ENCODE measurements around the gene PTPRM.

Gene PTPRM

DNA sequence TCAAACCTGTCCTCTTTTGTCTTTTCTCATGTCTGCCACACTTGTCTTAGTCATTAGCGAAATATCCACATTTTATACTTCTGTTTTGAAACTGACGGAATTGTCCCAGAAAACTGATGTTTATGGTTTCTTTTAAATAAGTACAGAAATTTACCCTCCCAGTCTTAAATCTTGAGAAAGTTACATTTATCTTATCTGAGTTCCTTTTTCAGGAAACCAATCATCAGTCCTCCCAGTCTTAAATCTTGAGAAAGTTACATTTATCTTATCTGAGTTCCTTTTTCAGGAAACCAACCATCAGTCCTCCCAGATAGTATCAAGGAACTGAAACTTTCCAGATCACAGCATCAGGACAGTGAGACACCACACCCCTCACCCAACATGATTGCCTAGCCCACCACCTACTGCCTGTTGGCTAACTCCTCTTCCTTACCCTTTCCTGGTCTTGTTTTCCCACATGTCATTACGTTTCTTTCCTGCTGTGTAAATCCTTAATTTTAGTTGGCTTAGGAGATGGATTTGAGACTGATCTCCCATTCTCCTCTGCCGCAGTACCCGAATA lies 247.7 kb downstream of the PTPRM start:
- DNase-seq = no peak

DNA sequence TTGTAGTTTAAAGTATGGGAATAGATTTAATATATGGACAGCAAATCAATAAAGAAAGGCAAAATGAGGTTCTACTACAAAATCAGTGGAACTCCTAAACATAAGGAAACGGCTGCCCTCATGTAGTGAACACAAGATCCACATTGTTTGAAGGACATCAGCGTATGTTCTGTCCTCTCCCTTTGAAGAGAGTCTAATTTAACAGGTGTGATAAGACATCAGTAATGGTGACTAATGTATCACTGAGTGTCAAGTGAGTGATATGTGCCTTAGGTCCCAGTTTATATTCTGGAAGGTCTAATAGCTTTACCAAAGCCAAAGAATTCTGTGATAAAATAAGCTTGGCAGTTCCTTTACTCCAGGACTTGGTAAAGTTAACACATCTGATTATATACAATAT lies 248.7 kb downstream of the PTPRM start:
- no peak for DNase-seq

GRCh38 chr18:7817575-7818230 lies 250.6 kb downstream of the PTPRM start:
- DNase-seq = no peak

GRCh38 chr18:7821784-7822183 lies 254.7 kb downstream of the PTPRM start:
- DNase-seq = no peak

DNA sequence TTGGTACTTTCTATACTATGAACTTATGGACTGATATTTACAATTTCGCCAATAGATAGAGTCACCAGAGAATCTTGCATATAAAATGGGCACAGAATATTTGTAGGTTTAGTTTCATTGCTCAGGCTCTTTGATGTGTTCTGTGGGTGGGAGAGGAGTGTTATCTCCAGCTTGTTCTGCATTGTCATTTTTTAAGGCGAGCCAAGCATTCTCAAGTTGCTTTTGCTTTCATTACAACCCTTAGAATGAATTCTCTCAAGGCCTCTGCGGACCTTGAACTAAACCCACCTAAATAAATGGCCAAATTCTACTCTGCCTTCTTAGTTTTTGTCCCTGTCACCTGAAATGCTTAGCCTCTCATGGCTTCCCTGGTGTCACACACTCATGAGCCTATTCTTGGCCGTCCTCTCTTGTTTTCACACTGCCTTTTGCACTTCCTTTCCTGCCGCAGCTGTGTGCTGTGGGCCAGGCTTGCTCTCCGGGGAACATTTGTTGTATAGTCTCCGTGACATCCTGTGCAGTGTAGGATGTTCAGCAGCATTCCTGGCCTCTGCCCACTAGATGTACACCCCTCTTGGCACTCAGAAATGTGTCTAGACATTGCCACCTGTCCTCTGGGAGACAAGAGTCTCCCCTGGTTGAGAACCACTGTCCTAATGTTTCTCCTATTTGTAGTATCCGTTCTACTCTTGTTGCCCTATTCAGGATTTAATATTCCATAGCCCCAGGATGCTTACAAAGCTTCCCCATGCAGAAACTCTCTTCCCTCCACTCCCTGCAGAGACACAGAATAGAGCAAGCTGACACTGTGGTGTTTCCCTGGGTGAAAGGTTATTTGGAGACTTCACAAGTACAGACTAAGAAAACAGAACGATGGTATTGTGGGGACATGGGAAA lies 255.6 kb downstream of the PTPRM start:
- no peak for DNase-seq

- no peak for DNase-seq
Observed at GRCh38 chr18:7824970-7825369, 257.9 kb downstream of the PTPRM start.

DNA sequence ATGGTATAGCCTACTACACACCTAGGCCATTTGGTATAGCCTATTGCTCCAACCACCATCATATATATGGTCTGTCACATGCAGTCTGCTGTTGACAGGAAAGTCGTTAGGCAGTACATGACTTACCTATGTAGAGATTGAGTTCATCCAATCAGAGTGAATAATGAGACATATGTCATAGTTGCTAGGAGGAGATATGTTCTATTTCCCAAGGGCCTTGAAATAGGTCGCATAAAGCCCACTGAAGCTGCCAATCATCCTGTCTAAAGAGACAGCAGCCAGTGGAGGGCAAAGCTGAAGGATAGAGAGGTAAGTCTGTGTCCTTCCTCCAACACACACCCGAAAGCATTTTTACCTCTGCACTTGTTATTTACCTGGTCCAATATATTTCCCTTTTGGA lies 263.4 kb downstream of the PTPRM start:
- DNase-seq = peak; percentile 48

DNA sequence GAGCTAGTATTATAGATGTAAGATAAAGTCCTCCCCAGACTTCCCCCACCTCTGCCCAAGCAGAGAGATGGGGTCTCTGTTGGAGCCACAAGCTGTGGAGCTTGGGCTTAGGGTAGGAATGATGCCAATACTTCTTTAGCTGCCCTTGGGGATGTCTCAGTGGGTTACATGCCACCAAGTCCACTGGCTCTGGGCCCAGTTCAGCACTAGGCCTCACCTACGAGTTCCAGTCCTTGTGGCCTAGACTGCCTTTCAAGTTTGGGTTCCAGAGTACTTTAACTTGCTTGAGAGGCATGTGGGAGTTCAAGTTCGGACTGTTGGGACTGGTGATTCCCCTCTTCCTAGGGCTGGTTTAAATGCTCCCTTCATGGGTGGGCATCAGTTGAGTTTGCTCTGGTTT lies 272.4 kb downstream of the PTPRM start:
- DNase-seq = no peak

GRCh38 chr18:7840411-7840810 lies 273.3 kb downstream of the PTPRM start:
- DNase-seq = no peak

GRCh38 chr18:7844017-7844416 lies 276.9 kb downstream of the PTPRM start:
- DNase-seq = no peak

GRCh38 chr18:7844418-7844817 lies 277.3 kb downstream of the PTPRM start:
- no peak for DNase-seq

DNA sequence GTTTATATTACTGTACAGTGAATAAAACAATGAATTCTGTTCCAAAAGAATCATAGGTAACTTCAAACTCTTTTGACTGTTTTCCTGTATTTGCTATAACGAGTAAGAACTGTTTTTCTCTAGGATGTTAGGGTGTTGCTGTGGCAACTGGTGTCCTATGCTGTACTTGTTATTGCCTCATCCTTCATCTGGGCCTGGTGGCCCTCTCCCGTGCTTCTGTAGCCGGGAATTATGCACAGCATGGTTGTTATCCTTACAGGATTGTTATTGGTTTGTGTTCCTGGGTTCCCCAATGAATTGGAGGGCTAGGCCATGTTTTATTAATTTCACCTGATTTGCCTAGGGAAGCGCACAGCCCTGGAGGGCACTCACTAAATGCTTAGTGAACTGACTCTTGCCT lies 279.2 kb downstream of the PTPRM start:
- DNase-seq = no peak

- DNase-seq = no peak
Observed at GRCh38 chr18:7847357-7848053, 280.4 kb downstream of the PTPRM start.

GRCh38 chr18:7848054-7848412 lies 280.9 kb downstream of the PTPRM start:
- no peak for DNase-seq

DNA sequence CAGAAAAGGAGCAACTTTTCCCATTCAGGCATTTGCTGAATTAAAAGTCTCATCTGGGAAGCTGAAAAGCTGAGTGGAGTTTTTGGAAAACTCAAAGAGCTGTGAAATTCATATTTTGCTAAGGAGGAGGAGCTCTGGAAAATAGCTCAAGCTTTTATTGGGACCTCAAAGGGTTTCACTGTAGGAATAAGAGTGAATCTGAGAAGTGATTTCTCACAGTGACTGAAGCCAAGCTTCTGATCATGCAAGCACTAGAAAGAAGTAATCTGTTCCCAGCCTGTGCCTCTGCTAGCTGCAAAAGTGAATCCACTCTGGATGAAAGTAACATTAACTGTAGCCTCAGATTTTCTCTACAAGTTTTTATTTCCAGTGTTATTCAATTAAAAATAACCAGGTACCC lies 283.3 kb downstream of the PTPRM start:
- DNase-seq = no peak

- DNase-seq = peak; percentile 47
Observed at GRCh38 chr18:7855028-7855427, 287.9 kb downstream of the PTPRM start.

DNA sequence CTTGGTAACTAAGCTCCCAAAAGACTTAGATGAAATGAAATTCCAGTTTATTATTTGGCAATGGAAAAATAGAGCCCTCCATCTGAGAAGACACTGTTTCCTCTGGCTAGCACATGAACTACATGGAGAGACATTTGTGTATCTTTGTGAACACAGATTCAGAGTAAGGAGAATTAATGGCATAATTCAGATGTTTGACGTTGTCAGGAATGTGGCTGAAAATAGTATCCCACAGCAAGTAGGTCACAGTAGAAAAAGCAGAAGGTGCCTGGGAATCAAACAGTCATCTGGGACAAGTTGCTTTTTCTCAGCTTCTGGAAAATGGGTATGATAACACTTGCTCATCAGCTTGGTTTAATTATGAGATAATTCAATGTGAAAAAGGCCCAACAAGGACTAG lies 288.6 kb downstream of the PTPRM start:
- no peak for DNase-seq

- DNase-seq = no peak
Observed at GRCh38 chr18:7856116-7856515, 289.0 kb downstream of the PTPRM start.

DNA sequence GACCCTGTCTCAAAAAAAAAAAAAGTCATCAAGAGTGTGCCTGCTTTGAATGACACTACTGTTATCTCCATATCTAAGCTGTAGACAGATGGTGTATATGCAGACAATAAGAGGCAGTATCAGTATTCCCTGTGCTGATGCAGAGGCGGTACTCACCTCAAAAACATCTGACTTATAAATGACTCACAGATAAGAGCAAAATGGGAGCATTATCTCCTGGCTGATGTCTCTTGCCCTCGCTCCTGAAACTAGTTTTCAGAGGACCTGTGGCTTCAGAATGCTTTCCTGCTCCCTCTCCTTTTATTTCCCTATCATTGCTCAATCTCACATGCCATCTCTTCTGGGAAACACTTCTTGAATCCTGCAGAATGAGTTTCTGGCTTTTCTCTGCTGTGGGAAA lies 289.6 kb downstream of the PTPRM start:
- DNase-seq = no peak

DNA sequence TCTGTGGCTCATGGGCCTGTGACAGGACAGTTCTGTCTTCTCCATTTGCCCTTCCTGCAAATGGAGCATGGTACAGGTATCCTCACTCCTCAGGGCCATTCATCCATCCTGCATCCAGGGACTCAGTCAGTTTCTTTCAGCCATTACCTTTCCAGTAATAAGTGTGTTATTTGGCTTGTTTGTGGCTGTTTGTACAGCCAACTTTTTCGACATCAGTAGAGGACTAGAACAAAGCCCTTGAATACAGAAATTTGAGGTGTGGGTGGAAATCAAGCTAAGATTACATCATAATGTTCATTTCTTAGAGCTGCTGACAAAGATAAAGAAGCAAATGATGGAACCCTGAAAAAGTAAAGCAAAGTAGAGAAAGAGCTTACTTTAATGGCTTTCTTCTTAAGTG lies 290.4 kb downstream of the PTPRM start:
- no peak for DNase-seq

DNA sequence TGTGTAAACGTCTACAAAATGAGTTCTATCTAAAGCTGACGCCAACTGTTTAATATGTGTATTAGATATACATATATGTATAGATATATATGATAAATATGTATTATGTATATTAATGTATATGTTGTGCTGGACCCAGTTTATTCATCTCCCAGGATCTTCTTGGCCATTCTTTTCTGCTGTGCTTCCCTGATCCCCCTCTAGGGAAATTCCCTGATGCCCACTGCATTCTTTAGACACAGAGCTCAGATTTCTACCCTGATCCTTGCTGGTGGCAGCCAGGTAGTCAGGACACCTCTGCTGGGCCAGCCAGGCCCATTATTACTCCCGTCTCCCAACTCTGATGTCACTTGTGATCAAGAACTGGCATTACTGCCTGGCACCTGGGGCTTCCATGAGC lies 292.0 kb downstream of the PTPRM start:
- DNase-seq = no peak

DNA sequence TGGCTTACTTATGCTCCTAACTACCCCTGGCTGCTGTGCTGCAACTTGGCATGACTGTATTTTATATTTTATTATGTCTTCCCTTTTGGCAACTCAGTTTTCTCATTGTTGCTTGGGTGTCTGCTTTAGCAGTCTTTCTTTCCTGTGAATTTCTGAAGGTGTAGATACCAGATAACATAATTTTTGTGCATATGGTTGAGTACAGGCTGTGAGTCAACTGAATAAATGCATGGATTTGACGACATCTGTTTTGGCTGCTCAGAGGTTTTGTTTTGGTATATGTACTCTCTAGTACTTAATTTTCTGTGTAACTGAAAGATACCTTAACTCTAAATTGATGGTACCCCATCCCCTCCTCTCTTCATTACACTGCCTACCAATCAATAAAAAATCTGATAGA lies 303.1 kb downstream of the PTPRM start:
- no peak for DNase-seq

DNA sequence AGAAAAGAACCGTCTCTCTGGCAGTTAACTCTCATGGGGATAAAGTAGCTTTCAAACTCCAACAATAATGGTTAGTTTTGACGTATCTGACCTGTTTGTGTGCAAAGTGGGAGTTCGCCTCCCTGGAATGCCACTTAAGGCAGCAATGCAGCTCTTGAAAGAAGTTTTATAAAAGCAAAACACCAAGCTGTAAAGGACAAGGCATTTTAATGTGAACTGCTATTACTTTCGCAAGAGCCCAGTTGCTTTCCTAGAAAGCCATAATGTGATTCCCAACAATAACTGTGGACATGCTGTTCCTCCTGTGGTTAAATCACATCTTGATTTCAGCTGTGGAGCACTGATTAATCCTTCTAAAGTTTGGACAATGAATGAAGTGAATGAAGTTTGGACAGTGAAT lies 303.7 kb downstream of the PTPRM start:
- no peak for DNase-seq
